ENCODE data around the gene RASGEF1B. TPM values are rescaled to one million over a fixed set of nuclear protein-coding genes. Genes with fewer than 3 reads are reported as not detected.
A peak's percentile ranks its signal among the peaks of the same experiment; 100 is the strongest.

RASGEF1B gene
- total RNA-seq, 4 donors from 2014 or later, result 9.1 to 18.9 (median 13.9) TPM

DNA sequence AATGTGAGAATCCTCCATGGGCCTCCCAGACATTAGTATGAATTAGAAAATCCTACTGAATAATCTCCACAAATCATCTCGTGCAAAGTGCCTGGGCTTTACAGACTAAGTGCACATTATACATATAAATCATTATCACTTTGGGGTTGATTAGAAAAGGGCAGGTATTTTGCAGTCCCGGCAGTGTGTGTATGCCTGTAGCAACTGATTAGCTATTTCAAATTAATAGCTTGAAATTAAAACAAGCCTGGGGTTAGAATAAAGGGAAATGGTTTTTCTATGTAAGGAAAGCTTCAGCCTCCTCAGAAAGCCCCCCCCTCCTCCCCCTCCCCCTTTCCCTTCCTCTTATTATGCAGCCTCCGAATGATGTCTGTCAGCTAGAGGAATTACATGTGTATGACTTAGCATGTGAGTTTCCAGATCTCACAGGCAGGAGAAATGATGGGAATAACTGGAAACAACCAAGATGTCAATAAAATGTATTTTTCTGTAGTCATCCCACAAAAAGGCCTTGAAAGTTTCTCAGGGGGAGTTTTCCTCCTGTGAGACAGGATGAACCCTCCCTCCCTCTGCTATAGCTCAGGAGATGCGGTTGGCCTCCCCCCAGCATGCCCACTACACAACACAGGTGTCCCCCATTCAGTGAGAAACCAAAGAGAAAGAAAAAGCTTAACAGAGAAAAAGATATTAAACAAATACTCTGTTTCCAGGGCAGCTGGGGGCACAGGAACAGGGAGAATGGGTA, 41.2 kb upstream of the RASGEF1B start:
- no peak overlapping the region for H3K4me3 ChIP-seq
- H3K4me1 ChIP-seq, result peaks cover 0 to 4% (median 0%) of the 10 kb centered on the region in 3 donors
- 59 to 68% methylated on average over 4 of the region's 4 CpGs for WGBS, 2 donors
- intact Hi-C loops (cut with DNase I), result no loop called here
- H3K36me3 ChIP-seq, result no peaks in the 10 kb centered on the region
- TF ChIP-seq POLR2A (IDR thresholded peaks at IDR 0.05), result no peak
- TF ChIP-seq, protein P1, sequence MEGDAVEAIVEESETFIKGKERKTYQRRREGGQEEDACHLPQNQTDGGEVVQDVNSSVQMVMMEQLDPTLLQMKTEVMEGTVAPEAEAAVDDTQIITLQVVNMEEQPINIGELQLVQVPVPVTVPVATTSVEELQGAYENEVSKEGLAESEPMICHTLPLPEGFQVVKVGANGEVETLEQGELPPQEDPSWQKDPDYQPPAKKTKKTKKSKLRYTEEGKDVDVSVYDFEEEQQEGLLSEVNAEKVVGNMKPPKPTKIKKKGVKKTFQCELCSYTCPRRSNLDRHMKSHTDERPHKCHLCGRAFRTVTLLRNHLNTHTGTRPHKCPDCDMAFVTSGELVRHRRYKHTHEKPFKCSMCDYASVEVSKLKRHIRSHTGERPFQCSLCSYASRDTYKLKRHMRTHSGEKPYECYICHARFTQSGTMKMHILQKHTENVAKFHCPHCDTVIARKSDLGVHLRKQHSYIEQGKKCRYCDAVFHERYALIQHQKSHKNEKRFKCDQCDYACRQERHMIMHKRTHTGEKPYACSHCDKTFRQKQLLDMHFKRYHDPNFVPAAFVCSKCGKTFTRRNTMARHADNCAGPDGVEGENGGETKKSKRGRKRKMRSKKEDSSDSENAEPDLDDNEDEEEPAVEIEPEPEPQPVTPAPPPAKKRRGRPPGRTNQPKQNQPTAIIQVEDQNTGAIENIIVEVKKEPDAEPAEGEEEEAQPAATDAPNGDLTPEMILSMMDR (IDR thresholded peaks at IDR 0.05), result no peak
- H3K27me3 ChIP-seq, result no peaks in the 10 kb centered on the region
- no peak for DNase-seq
- no peaks in the 10 kb centered on the region for H3K9me3 ChIP-seq
- no peak overlapping the region for H3K27ac ChIP-seq

DNA sequence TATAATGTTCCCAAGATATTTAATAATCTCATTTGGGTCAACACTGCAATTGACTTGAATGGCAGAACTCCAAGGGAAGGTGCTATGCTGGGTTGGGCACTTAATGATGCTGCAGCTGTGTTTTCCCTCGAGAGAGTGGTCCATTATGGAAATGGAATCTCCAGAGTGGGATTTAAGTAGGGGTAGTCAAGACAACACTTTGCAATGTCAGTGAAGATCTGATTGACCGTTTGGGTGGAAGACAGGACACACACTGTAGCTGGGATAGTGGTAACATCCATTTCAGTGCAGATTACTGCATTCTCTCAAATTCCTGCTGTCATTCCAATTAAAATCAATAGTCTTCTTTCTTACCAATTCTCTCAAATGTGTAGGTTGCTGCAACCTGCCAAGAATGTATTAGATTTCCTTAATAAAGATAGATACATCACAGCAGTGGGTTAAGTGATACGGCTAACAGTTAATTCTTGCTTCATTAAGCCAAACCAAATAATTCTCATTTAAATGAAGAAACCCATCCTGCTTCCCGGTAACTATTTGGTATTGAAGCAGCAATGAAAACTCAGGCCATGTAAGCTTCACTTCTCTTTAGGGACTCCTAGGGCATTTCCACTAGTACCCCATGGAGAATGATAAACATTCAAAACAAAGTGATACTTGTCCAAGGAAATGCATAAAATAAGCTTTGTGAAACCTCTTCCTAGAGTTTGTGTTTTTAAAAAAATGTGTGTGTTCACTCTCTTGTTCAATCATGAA, 40.5 kb upstream of the RASGEF1B start:
- H3K9me3 ChIP-seq, result no peaks in the 10 kb centered on the region
- intact Hi-C loops (cut with DNase I), result no loop called here
- 76 to 90% methylated on average over 3 to 4 of the region's 4 CpGs for WGBS, 2 donors
- H3K4me1 ChIP-seq, result peaks cover 0 to 4% (median 0%) of the 10 kb centered on the region in 3 donors
- TF ChIP-seq POLR2A (IDR thresholded peaks at IDR 0.05), result no peak
- TF ChIP-seq, protein P1 (IDR thresholded peaks at IDR 0.05), result no peak
- DNase-seq, result no peak
- H3K4me3 ChIP-seq, result no peak overlapping the region
- H3K36me3 ChIP-seq, result no peaks in the 10 kb centered on the region
- no peaks in the 10 kb centered on the region for H3K27me3 ChIP-seq
- H3K27ac ChIP-seq, result no peak overlapping the region

DNA sequence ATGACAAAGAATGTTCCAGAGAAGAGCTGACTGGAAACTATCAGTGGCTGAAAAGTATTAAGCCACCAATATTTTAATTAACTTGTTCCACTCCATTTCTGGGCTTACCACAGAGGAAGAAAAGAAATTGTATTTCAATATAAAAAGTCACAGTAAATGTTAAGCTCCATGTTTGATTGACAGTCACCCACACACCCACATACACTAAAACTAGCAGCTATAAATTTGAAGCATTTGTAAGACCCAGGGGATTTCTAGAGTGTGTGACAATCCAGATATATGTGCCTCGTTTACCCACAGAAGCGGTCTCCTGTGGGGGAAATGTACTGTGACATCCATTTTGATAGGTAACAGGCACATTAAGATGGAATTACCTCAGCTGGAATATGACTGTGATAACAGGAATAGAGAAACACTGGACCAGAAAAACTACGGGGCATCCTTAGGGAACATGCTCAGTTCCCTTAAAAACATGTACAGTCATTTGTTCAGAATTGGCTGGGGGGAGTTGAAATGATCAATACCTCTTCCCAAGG, 39.0 kb upstream of the RASGEF1B start:
- DNase-seq, result no peak
- no peak overlapping the region for H3K4me3 ChIP-seq
- H3K9me3 ChIP-seq, result no peaks in the 10 kb centered on the region
- H3K27ac ChIP-seq, result no peak overlapping the region
- H3K4me1 ChIP-seq, result peaks cover 0 to 4% (median under 1%) of the 10 kb centered on the region in 3 donors
- no peaks in the 10 kb centered on the region for H3K27me3 ChIP-seq
- intact Hi-C loops (cut with DNase I), result no loop called here
- H3K36me3 ChIP-seq, result no peaks in the 10 kb centered on the region
- TF ChIP-seq, protein P1 (IDR thresholded peaks at IDR 0.05), result no peak
- TF ChIP-seq POLR2A (IDR thresholded peaks at IDR 0.05), result no peak
- WGBS, 2 donors, result 88 to 91% methylated on average over 3 of the region's 3 CpGs

DNA sequence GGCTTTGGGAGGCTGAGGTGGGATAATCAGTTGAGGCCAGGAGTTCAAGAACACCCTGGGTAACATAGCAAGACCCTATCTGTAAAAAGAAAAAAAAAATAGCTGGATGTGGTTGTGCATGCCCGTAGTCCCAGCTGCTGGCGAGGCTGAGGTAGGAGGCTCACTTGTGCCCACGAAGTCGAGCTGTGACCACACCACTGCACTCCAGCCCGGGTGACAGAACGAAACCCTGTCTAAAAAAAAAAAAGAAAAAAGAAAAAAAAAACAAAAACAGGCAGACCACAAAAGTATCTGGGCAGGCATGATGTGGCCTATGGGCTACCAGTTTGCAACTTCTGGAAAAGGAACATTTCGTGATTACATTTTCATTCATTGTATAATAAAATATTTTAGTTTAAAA, 38.1 kb upstream of the RASGEF1B start:
- DNase-seq, result no peak
- Histone ChIP-seq H3K27me3 (no peaks in the 10 kb centered on the region), H3K27ac (no peak overlapping the region), H3K9me3 (no peaks in the 10 kb centered on the region), H3K4me3 (no peak overlapping the region), H3K4me1 (peaks cover 0 to 7% (median 5%) of the 10 kb centered on the region in 3 donors), H3K36me3 (no peaks in the 10 kb centered on the region)
- WGBS, 2 donors, result 77 to 79% methylated on average over 7 of the region's 7 CpGs
- TF ChIP-seq, protein P1 (IDR thresholded peaks at IDR 0.05), result no peak
- no peak for TF ChIP-seq POLR2A (IDR thresholded peaks at IDR 0.05)
- intact Hi-C loops (cut with DNase I), result no loop called here

DNA sequence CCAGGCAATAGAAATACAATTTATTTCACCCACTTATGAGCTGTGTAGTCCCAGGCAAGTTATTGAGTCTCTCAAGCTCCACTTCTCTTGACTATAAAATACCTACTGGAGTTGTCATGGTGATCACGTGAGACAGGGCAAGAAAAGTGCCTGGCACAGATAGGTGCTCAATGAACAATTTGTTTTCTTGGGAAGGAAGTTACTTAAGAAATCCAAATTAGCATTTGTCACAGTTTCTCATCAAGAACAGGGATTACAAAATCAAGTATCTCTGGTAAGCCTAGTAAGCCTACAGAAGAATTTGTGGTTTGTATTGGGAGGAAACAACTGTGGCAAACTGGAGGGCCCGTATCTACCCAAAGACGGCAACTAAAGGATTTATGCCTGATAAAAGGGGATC, 37.5 kb upstream of the RASGEF1B start:
- 67 to 70% methylated on average over 3 of the region's 3 CpGs for WGBS, 2 donors
- Histone ChIP-seq H3K36me3 (no peaks in the 10 kb centered on the region), H3K27ac (peak overlapping the region in 1 of 4 donors; percentile 28), H3K4me3 (no peak overlapping the region), H3K4me1 (peaks cover 0 to 11% (median 8%) of the 10 kb centered on the region in 3 donors), H3K9me3 (no peaks in the 10 kb centered on the region), H3K27me3 (no peaks in the 10 kb centered on the region)
- no peak for DNase-seq
- intact Hi-C loops (cut with DNase I), result no loop called here
- TF ChIP-seq, protein P1 (IDR thresholded peaks at IDR 0.05), result no peak
- no peak for TF ChIP-seq POLR2A (IDR thresholded peaks at IDR 0.05)

Data from esophagus squamous epithelium (tissue), 5 donors.